PC-3 (cell line): ENCODE results near the gene TMEM11. TPM values are rescaled to one million over a fixed set of nuclear protein-coding genes. Genes with fewer than 3 reads are reported as not detected.

ENCODE experiments used
- ATAC-seq: fragments of 200-7000 bp; cut with Tn5 transposase; 2 replicates; pipeline ENCODE4 v1.9.1; 2020; ENCODE audit warnings: mild to moderate bottlenecking, moderate library complexity
- BruUV-seq: library from RNA; stranded (reverse); fragments of 400-500 nt; replicated peaks from 2 replicates; lab custom pipeline; 2021; lab: Mats Ljungman, UMichigan
- CTCF ChIA-PET: fragments of 300-600 bp; sonication (Branson Sonifier 250); formaldehyde crosslinking; loops from one replicate; lab custom pipeline; 2022; ENCODE audit warnings: antibody characterized with exemption; lab: Charles Lee
- POLR2A ChIA-PET: fragments of 300-600 bp; sonication (Branson Sonifier 250); formaldehyde crosslinking; loops from one replicate; lab custom pipeline; 2022; ENCODE audit warnings: antibody characterized with exemption; ENCODE audit not compliant: unreplicated experiment; lab: Charles Lee
- DNase-seq: peaks from one replicate; pipeline ENCODE4 v3.0.0-alpha.2; 2015
- H2AFZ ChIP-seq: fragments of 300-600 bp; sonication (generic); 2 replicates; pipeline ENCODE4 v1.6.0; 2016; ENCODE audit warnings: antibody characterized with exemption, low read length
- H3F3A ChIP-seq: fragments of 300-600 bp; sonication (generic); one replicate; pipeline ENCODE4 v1.6.0; 2017; ENCODE audit warnings: antibody characterized with exemption, low read length, control low read depth, mild to moderate bottlenecking; ENCODE audit not compliant: unreplicated experiment
- H3K27ac ChIP-seq: fragments of 300-600 bp; sonication (generic); 2 replicates; pipeline ENCODE4 v1.5.1; 2016; ENCODE audit warnings: mild to moderate bottlenecking, low read length
- H3K27me3 ChIP-seq: fragments of 300-600 bp; sonication (generic); 2 replicates; pipeline ENCODE4 v1.6.1; 2016; ENCODE audit warnings: low read length, mixed read lengths
- H3K36me3 ChIP-seq: fragments of 300-600 bp; sonication (generic); 2 replicates; pipeline ENCODE4 v1.6.1; 2016; ENCODE audit warnings: low read depth, mixed run types, low read length, mixed read lengths
- H3K4me1 ChIP-seq: fragments of 300-600 bp; sonication (generic); 2 replicates; pipeline ENCODE4 v1.5.1; 2016; ENCODE audit warnings: low read length; ENCODE audit not compliant: insufficient read depth
- H3K4me2 ChIP-seq: fragments of 300-600 bp; sonication (generic); 2 replicates; pipeline ENCODE4 v1.6.0; 2016; ENCODE audit warnings: low read length
- H3K4me3 ChIP-seq: fragments of 300-600 bp; sonication (generic); 2 replicates; pipeline ENCODE4 v1.5.1; 2016; ENCODE audit warnings: mild to moderate bottlenecking, low read length, mixed read lengths
- H3K79me2 ChIP-seq: fragments of 300-600 bp; sonication (generic); 2 replicates; pipeline ENCODE4 v1.6.1; 2017; ENCODE audit warnings: low read length, mixed read lengths
- H3K9ac ChIP-seq: fragments of 300-600 bp; sonication (generic); 2 replicates; pipeline ENCODE4 v1.6.0; 2016; ENCODE audit warnings: mild to moderate bottlenecking, low read length
- H3K9me2 ChIP-seq: fragments of 300-600 bp; sonication (generic); replicated peaks from 2 replicates; pipeline ENCODE4 v1.6.1; 2016; ENCODE audit warnings: mixed run types, low read length, mixed read lengths
- H3K9me3 ChIP-seq: fragments of 300-600 bp; sonication (generic); 2 replicates; pipeline ENCODE4 v1.6.1; 2016; ENCODE audit warnings: low read length, mixed read lengths
- H4K20me1 ChIP-seq: fragments of 300-600 bp; sonication (generic); 2 replicates; pipeline ENCODE4 v1.6.1; 2016; ENCODE audit warnings: low read length, mixed read lengths
- EZH2 ChIP-seq: fragments of 300-600 bp; sonication (generic); IDR thresholded peaks from one replicate; pipeline ENCODE4 v1.6.1; 2017; ENCODE audit warnings: antibody characterized with exemption, mild to moderate bottlenecking, low read length; ENCODE audit not compliant: unreplicated experiment
- EZH2phosphoT487 ChIP-seq: fragments of 300-600 bp; sonication (generic); IDR thresholded peaks from 2 replicates; pipeline ENCODE4 v1.6.1; 2018; ENCODE audit warnings: mild to moderate bottlenecking, antibody characterized with exemption, low read length, borderline replicate concordance
- intact Hi-C: fragments of 100-400 bp; cut with micrococcal nuclease; formaldehyde crosslinking; loops from 2 replicates; pipeline ENCODE4 v1.9.0; 2023
- total RNA-seq: library from RNA; depleted of rRNA; stranded (reverse); fragments of >200 nt; gene quantifications from 2 replicates; pipeline ENCODE4 v1.2.3, GENCODE V29; 2014
- TF ChIP-seq, protein P1 (sequence below): fragments of 300-600 bp; sonication (generic); conservative IDR thresholded peaks from 2 replicates; pipeline ENCODE4 v1.5.1; 2017; ENCODE audit warnings: antibody characterized with exemption, low read depth, mild to moderate bottlenecking, low read length

Gene TMEM11
- total RNA-seq, 1 experiment from 2014 or later: 70.8 TPM

DNA sequence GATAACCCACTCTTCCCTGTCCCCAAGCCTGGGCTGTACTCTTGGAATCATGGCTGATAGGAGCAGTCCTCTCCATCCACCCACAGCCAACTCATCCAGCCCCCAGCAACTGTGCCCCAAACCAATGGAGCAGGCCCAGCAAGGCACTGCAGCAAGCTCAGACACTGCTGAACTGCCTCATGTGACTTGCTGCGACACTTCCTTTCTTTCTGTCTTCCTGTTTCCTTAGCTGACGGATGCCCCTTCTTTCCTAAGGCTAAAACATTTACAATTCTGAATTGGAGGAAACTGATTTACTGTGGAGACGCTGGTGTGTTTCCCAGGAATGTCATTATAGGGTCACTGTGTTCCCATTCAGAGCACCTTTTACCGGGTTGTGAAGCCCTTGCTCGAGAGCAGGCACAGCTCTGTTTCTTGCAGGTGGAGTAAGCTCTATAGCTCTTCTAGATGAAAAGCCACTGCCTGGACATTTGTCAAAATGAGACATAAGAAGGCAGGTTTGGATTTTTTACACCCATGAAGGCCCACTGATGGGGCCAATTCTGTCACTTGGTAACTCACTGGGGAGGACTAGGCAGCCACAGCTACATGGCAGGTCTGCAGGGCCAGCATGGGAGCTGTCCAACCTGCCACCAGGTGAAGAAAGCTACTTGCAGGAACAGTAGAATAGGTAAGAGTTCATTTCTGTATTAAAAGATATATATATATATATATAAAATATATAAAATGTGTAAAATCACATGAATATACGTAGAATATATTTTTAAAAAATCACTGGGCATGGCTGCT, 27.4 kb downstream of the TMEM11 start:
- Histone ChIP-seq H3K27me3 (no peaks in the 10 kb centered on the region), H3K36me3 (peaks cover 11% of the 10 kb centered on the region; the same call in 1 of the 2 replicates), H3K4me1 (no peaks in the 10 kb centered on the region), H3K4me2 (no peak overlapping the region), H4K20me1 (no peaks in the 10 kb centered on the region), H3F3A (no peaks in the 10 kb centered on the region), H3K9me3 (no peaks in the 10 kb centered on the region), H3K9me2 (no peaks in the 10 kb centered on the region), H3K79me2 (no peaks in the 10 kb centered on the region), H2AFZ (no peak overlapping the region), H3K9ac (no peak overlapping the region), H3K4me3 (no peak overlapping the region), H3K27ac (no peak overlapping the region)
- TF ChIP-seq EZH2 (no peak), EZH2phosphoT487 (no peak)
- TF ChIP-seq, protein P1, sequence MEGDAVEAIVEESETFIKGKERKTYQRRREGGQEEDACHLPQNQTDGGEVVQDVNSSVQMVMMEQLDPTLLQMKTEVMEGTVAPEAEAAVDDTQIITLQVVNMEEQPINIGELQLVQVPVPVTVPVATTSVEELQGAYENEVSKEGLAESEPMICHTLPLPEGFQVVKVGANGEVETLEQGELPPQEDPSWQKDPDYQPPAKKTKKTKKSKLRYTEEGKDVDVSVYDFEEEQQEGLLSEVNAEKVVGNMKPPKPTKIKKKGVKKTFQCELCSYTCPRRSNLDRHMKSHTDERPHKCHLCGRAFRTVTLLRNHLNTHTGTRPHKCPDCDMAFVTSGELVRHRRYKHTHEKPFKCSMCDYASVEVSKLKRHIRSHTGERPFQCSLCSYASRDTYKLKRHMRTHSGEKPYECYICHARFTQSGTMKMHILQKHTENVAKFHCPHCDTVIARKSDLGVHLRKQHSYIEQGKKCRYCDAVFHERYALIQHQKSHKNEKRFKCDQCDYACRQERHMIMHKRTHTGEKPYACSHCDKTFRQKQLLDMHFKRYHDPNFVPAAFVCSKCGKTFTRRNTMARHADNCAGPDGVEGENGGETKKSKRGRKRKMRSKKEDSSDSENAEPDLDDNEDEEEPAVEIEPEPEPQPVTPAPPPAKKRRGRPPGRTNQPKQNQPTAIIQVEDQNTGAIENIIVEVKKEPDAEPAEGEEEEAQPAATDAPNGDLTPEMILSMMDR: no peak
- no TSS peak for BruUV-seq
- intact Hi-C loops: no loop called here
- DNase-seq (no peak), ATAC-seq (no peak)
- POLR2A ChIA-PET: no interaction called here
- CTCF ChIA-PET: no interaction called here

DNA sequence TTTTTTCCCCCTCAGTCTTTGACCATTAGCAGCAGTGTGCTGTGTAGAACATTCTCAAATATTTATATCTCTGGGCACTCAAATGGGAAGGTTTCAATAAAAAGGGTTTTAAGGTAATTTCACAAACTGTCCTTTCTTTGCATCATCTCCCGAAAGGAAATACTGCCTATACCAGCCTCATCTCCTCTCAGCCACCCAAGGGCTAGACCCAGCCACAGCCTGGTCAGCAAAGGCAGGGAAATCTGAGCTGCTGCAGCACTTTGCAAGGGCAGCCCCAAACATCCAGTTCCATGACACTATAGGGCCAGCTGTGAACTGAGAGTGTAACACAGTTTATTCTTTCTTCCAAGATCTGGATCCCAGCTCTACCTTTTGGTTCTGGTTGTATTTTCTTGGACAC, 28.9 kb downstream of the TMEM11 start:
- Histone ChIP-seq H3K27me3 (no peaks in the 10 kb centered on the region), H3K4me1 (no peaks in the 10 kb centered on the region), H3K79me2 (no peaks in the 10 kb centered on the region), H3K4me2 (no peak overlapping the region), H3K9me2 (no peaks in the 10 kb centered on the region), H3K27ac (no peak overlapping the region), H2AFZ (no peak overlapping the region), H3K36me3 (peaks cover 11% of the 10 kb centered on the region; the same call in 1 of the 2 replicates), H4K20me1 (no peaks in the 10 kb centered on the region), H3K9ac (no peak overlapping the region), H3K4me3 (no peak overlapping the region), H3K9me3 (no peaks in the 10 kb centered on the region), H3F3A (no peaks in the 10 kb centered on the region)
- no peak for TF ChIP-seq EZH2phosphoT487
- no peak for TF ChIP-seq EZH2
- TF ChIP-seq, protein P1: no peak
- intact Hi-C loops: no loop called here
- ChIA-PET CTCF (no interaction called here), POLR2A (no interaction called here)
- BruUV-seq: no TSS peak
- no peak for ATAC-seq
- DNase-seq: no peak

DNA sequence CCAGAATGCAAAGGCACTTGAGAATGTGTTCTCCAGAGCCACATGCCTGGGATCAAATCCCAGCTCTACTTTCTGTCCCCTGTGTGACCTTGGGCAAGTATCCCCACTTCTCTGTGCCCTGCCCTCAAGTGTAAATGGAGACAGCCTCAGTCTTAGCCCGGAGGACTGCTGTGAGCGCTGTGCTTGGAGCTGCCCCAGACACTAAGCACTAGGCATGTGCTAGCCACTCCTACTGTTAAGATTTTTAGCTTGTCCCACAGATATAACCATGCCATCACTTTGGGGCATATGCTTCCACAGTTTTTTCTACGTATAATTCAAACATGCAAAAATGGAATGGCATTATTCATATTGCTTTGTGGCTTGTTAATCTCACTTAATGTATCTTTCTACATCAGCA, 29.4 kb downstream of the TMEM11 start:
- BruUV-seq: no TSS peak
- ChIA-PET POLR2A (no interaction called here), CTCF (no interaction called here)
- Histone ChIP-seq H3K4me1 (no peaks in the 10 kb centered on the region), H3K4me3 (no peak overlapping the region), H4K20me1 (no peaks in the 10 kb centered on the region), H3K9ac (no peak overlapping the region), H3K36me3 (peaks cover 11% of the 10 kb centered on the region; the same call in 1 of the 2 replicates), H3K4me2 (no peak overlapping the region), H3K27ac (no peak overlapping the region), H3K9me2 (no peaks in the 10 kb centered on the region), H3K27me3 (no peaks in the 10 kb centered on the region), H2AFZ (no peak overlapping the region), H3F3A (no peaks in the 10 kb centered on the region), H3K79me2 (no peaks in the 10 kb centered on the region), H3K9me3 (no peaks in the 10 kb centered on the region)
- no peak for TF ChIP-seq EZH2phosphoT487
- TF ChIP-seq EZH2: no peak
- TF ChIP-seq, protein P1: no peak
- DNase-seq (no peak), ATAC-seq (no peak)
- intact Hi-C loops: no loop called here
